Esophagus muscularis mucosa (tissue), 4 donors: Measurements from ENCODE around the gene FOXF1. TPM values are rescaled to one million over a fixed set of nuclear protein-coding genes. Genes with fewer than 3 reads are reported as not detected.

Experiments used
- DNase-seq: peaks from one replicate; pipeline ENCODE4 v3.0.0-alpha.2; 2017; ENCODE audit errors: extremely low spot score
- H3K27ac ChIP-seq, 4 donors: fragments of 200-600 bp; sonication (generic); replicated peaks in 1 of 4; 1 replicate in 3 of 4; 2 replicates in 1 of 4; pipeline ENCODE4 v1.5.1; 2016 to 2019; ENCODE audit warnings: mild to moderate bottlenecking in 1 of 4
- H3K27me3 ChIP-seq, 4 donors: fragments of 200-600 bp; sonication (generic); one replicate each; pipeline versions ENCODE4 v1.5.1 to v1.6.0; 2016 to 2019
- H3K36me3 ChIP-seq, 4 donors: fragments of 200-600 bp; sonication (generic); one replicate each; pipeline ENCODE4 v1.5.1; 2016 to 2019
- H3K4me1 ChIP-seq, 4 donors: fragments of 200-600 bp; sonication (generic); one replicate each; pipeline ENCODE4 v1.5.1; 2016 to 2019
- H3K4me3 ChIP-seq, 4 donors: fragments of 200-600 bp; sonication (generic); 1 replicate in 2 of 4; 2 replicates in 2 of 4; pipeline ENCODE4 v1.5.1; 2016 to 2019; ENCODE audit warnings: mild to moderate bottlenecking in 4 of 4, moderate library complexity in 1 of 4
- H3K9me3 ChIP-seq, 4 donors: fragments of 200-600 bp; sonication (generic); 1 replicate in 3 of 4; 2 replicates in 1 of 4; pipeline ENCODE4 v1.5.1; 2016 to 2019
- EP300 ChIP-seq: sonication (generic); formaldehyde crosslinking; IDR thresholded peaks from one replicate; pipeline ENCODE4 v1.6.1; 2017; ENCODE audit warnings: antibody characterized with exemption
- POLR2A ChIP-seq: fragments of 450-650 bp; IDR thresholded peaks from one replicate; pipeline ENCODE4 v1.6.1; 2017; ENCODE audit warnings: antibody characterized with exemption, moderate library complexity, mild to moderate bottlenecking, low read depth
- POLR2AphosphoS5 ChIP-seq, 2 donors: sonication (generic); formaldehyde crosslinking; IDR thresholded peaks; one replicate each; pipeline ENCODE4 v1.6.1; 2017; ENCODE audit warnings: antibody characterized with exemption in 2 of 2
- WGBS: methylation state at CpG from one replicate; pipeline ENCODE4 v1.1.5; 2018; 5-methylcytosine and 5-hydroxymethylcytosine counted together
- intact Hi-C: fragments of 100-400 bp; cut with DNase I; formaldehyde crosslinking; loops from one replicate; pipeline ENCODE4 v1.15.1; 2023
- total RNA-seq, 4 donors: library from RNA; depleted of rRNA; stranded (reverse); fragments of >200 nt; gene quantifications; one replicate each; pipeline versions ENCODE4 v1.1.0 to v1.2.1, GENCODE V29; 2016
- TF ChIP-seq, protein P1 (sequence below), 3 experiments: fragments of 200-600 bp in 2 of 3; fragments of 450-650 bp in 1 of 3; sonication (generic) in 2 of 3; IDR thresholded peaks; one replicate each; pipeline ENCODE4 v1.5.1; 2017 to 2019; ENCODE audit warnings: antibody characterized with exemption in 3 of 3, mild to moderate bottlenecking in 2 of 3, moderate library complexity in 1 of 3

The FOXF1 gene
- total RNA-seq, 4 donors from 2014 or later: 40.7 to 94.5 (median 69.3) TPM

DNA sequence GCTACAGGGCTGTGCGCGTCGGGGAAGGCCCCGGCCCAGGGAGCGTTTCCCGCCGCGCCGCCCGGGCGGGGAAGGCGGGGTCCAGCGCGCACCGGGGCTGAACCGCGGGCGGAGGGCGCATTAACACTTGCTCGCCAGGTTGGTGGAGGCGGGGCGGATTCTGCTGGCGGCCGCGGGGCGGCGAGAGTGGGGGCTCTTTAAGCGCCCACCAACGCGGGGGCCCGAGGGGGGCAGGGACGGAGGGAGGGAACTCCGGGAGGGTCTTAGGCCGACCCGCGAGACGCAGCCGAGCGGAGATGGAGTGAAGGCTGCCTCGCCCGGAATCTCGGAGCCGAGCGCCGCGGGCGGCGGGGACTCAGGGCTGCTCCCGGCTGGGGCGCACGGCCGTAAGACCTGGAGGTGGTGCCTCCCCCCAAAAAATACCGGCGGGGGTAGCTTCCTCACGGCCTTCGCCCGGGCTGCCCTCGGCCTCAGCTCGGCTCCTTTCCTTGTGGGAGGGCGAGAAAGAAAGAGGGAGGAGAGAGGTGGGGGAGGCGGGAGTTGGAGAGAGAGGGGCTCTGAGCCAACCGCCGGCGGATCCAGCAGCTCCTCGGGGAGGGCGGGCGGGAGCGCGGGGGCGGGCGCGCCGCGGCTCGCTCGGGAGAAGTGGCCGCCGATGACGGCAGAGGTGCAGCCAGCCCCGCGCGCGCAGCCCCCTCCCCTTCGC lies 415 bp upstream of the FOXF1 start:
- peak overlapping the region; percentile 81 to 91 (median 84) for H3K4me3 ChIP-seq
- WGBS: 0% methylated on average over 16 of the region's 84 CpGs
- peaks cover 39 to 50% (median 44%) of the 10 kb centered on the region in 4 donors for H3K4me1 ChIP-seq
- peak; percentile 94 for DNase-seq
- peak; percentile 58 for TF ChIP-seq POLR2A
- peak; percentile 90 to 96 for TF ChIP-seq POLR2AphosphoS5 (IDR thresholded peaks at IDR 0.05)
- TF ChIP-seq EP300: no peak
- TF ChIP-seq, protein P1, sequence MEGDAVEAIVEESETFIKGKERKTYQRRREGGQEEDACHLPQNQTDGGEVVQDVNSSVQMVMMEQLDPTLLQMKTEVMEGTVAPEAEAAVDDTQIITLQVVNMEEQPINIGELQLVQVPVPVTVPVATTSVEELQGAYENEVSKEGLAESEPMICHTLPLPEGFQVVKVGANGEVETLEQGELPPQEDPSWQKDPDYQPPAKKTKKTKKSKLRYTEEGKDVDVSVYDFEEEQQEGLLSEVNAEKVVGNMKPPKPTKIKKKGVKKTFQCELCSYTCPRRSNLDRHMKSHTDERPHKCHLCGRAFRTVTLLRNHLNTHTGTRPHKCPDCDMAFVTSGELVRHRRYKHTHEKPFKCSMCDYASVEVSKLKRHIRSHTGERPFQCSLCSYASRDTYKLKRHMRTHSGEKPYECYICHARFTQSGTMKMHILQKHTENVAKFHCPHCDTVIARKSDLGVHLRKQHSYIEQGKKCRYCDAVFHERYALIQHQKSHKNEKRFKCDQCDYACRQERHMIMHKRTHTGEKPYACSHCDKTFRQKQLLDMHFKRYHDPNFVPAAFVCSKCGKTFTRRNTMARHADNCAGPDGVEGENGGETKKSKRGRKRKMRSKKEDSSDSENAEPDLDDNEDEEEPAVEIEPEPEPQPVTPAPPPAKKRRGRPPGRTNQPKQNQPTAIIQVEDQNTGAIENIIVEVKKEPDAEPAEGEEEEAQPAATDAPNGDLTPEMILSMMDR (IDR thresholded peaks at IDR 0.05): peak in 2 of 3 experiments; percentile 10 to 23
- H3K36me3 ChIP-seq: peaks cover 0 to 19% (median 9%) of the 10 kb centered on the region in 4 donors
- H3K27ac ChIP-seq: peak overlapping the region; percentile 95 to 100 (median 98)
- intact Hi-C loops: loop anchor here (5.0 kb wide), 1 partner anchor 313 kb away; no protein-coding TSS in a partner anchor
- H3K27me3 ChIP-seq: peaks cover 0 to 72% (median 0%) of the 10 kb centered on the region in 4 donors
- no peaks in the 10 kb centered on the region for H3K9me3 ChIP-seq

DNA sequence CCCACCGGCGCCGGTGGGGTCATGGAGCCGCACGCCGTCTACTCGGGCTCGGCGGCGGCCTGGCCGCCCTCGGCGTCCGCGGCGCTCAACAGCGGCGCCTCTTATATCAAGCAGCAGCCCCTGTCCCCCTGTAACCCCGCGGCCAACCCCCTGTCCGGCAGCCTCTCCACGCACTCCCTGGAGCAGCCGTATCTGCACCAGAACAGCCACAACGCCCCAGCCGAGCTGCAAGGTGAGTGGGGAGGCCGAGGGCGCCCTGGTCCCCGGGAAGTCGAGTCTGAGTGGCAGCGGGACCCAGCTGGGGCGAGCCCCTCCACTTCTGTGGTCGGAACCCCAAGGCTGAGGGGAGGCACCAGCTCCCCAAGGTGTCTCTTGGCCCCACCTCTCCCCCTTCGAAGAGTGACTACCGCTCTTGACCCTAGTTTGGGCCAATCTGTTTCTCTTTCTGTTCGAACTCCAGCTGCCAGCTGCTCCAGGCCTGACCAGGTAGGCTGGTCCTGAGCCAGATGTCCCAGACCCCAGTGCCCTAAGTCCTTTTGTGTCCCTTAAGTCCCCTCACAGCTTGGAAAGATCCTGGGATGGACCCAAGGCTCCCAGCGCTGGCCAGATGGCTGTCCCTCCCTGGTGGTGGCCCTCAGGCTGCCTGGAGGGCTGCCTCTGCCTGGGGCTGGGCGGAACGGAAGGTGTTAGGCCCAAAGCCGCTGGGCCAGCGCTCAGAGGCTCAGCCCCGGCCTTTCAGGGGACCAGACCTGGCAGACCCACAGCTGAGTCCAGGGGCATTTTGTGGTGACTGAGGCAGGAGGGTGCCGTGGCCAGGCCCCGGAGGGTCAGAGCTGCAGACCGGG lies 1.2 kb downstream of the FOXF1 start:
- TF ChIP-seq EP300: no peak
- peak; percentile 49 to 57 for TF ChIP-seq POLR2AphosphoS5 (IDR thresholded peaks at IDR 0.05)
- Histone ChIP-seq H3K4me3 (peak overlapping the region; percentile 81 to 91 (median 84)), H3K36me3 (peaks cover 0 to 24% (median 13%) of the 10 kb centered on the region in 4 donors), H3K27ac (peak overlapping the region; percentile 95 to 100 (median 98)), H3K27me3 (peaks cover 0 to 68% (median 2%) of the 10 kb centered on the region in 4 donors), H3K9me3 (no peaks in the 10 kb centered on the region), H3K4me1 (peaks cover 36 to 48% (median 41%) of the 10 kb centered on the region in 4 donors)
- intact Hi-C loops: loop anchor here (5.0 kb wide), 1 partner anchor 314 kb away; no protein-coding TSS in a partner anchor
- 44% methylated on average over 9 of the region's 44 CpGs for WGBS
- no peak for DNase-seq

DNA sequence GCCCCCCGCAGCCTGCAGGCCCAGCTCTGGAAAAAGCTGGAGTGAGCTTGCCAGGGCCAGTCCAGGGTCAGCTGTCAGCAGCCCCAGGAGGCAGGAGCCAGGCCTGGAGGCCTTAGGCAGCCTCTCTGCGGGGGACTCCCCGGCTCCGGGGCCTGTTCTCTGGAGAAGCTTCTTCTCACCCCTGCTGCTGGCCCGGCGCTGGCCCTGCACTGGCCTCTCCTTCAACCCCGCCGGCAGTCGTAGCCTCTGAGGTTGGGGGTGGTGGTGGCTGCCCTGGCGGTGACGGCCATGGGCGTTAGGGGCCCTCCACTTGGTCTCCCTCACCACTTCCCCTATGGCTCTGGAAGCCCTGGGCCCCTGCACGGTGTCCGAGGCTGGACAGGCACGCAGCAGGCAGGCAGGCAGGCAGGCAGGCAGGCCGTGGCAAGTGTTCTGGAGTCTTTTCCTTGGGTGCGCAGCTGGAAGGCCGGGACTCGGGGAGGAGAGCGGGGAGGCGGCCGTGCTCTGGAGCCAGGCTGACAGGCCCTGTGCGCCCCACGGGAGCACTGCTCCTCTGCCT lies 2.1 kb downstream of the FOXF1 start:
- TF ChIP-seq POLR2AphosphoS5 (IDR thresholded peaks at IDR 0.05) (no peak), EP300 (no peak), POLR2A (no peak)
- TF ChIP-seq, protein P1 (IDR thresholded peaks at IDR 0.05): no peak
- intact Hi-C loops: loop anchor here (5.0 kb wide), 1 partner anchor 315 kb away; no protein-coding TSS in a partner anchor
- no peak for DNase-seq
- Histone ChIP-seq H3K4me1 (peaks cover 36 to 48% (median 42%) of the 10 kb centered on the region in 4 donors), H3K9me3 (no peaks in the 10 kb centered on the region), H3K4me3 (peak overlapping the region; percentile 81 to 91 (median 84)), H3K36me3 (peaks cover 0 to 24% (median 13%) of the 10 kb centered on the region in 4 donors), H3K27ac (peak overlapping the region; percentile 95 to 100 (median 98)), H3K27me3 (peaks cover 0 to 68% (median 2%) of the 10 kb centered on the region in 4 donors)
- WGBS: 54% methylated on average over 3 of the region's 24 CpGs

DNA sequence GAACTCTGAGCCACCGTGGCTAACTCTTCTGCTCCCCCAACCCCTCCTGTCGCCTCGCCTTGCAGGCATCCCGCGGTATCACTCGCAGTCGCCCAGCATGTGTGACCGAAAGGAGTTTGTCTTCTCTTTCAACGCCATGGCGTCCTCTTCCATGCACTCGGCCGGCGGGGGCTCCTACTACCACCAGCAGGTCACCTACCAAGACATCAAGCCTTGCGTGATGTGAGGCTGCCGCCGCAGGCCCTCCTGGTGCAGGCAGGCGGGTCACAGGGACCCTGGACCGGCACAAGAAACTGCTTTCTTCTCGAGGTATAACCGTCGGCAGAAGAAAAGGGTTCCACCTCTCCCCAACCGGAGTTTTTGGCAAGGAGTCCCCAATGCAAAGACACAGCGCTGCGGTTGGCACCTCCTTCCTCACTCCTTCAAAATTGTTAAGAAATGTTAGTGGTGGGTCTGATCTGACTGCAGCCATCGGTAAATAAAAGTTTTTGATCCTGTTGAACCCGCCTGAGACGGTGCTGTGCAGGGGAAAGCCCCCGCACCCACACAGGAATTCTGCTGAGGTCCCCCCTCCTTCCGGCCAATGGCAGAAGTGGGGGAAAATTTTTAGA lies 2.6 kb downstream of the FOXF1 start:
- H3K36me3 ChIP-seq: peaks cover 0 to 24% (median 13%) of the 10 kb centered on the region in 4 donors
- H3K4me3 ChIP-seq: peak overlapping the region; percentile 81 to 91 (median 84)
- H3K27ac ChIP-seq: peak overlapping the region; percentile 95 to 100 (median 98)
- H3K27me3 ChIP-seq: peaks cover 0 to 63% (median 2%) of the 10 kb centered on the region in 4 donors
- TF ChIP-seq, protein P1 (IDR thresholded peaks at IDR 0.05): no peak
- TF ChIP-seq POLR2AphosphoS5 (IDR thresholded peaks at IDR 0.05): peak; percentile 17 to 70
- peaks cover 32 to 48% (median 41%) of the 10 kb centered on the region in 4 donors for H3K4me1 ChIP-seq
- no peaks in the 10 kb centered on the region for H3K9me3 ChIP-seq
- DNase-seq: no peak
- intact Hi-C loops: loop anchor here (5.0 kb wide), 1 partner anchor 316 kb away; no protein-coding TSS in a partner anchor
- 38% methylated on average over 29 of the region's 29 CpGs for WGBS
